LNCaP clone FGC (cell line): Measurements from ENCODE around the gene RBL2.

Experiments
- DNase-seq: peaks from one replicate; pipeline ENCODE4 v3.0.0-alpha.2; 2011; ENCODE audit warnings: low read depth
- H3K4me3 ChIP-seq: 2 replicates; pipeline ENCODE4 v1.5.1; 2011; ENCODE audit warnings: mild to moderate bottlenecking, low read depth, low read length, control low read depth
- CTCF ChIP-seq: IDR thresholded peaks from 2 replicates; pipeline ENCODE4 v1.5.1; 2012; ENCODE audit warnings: mild to moderate bottlenecking; ENCODE audit not compliant: control insufficient read depth, insufficient read depth; ENCODE audit errors: extremely low read depth

Gene RBL2

GRCh38 chr16:53492503-53492902 lies 58.2 kb downstream of the RBL2 start:
- no peak for DNase-seq
- no peak for TF ChIP-seq CTCF
- no peak overlapping the region for H3K4me3 ChIP-seq

- no peak for DNase-seq
- H3K4me3 ChIP-seq, result no peak overlapping the region
- TF ChIP-seq CTCF, result no peak
Measured at GRCh38 chr16:53494636-53495035, 60.4 kb downstream of the RBL2 start.

GRCh38 chr16:53495325-53495724 lies 61.1 kb downstream of the RBL2 start:
- DNase-seq, result no peak
- TF ChIP-seq CTCF, result peak; percentile 28
- H3K4me3 ChIP-seq, result no peak overlapping the region

- no peak overlapping the region for H3K4me3 ChIP-seq
- TF ChIP-seq CTCF, result no peak
- no peak for DNase-seq
Measured at GRCh38 chr16:53498984-53499383, 64.7 kb downstream of the RBL2 start.

- no peak for TF ChIP-seq CTCF
- H3K4me3 ChIP-seq, result peak overlapping the region; percentile 81
- DNase-seq, result no peak
Measured at GRCh38 chr16:53501216-53501859, 67.1 kb downstream of the RBL2 start.

- TF ChIP-seq CTCF, result no peak
- H3K4me3 ChIP-seq, result peak within 1 kb of the TSS; percentile 81
- DNase-seq, result no peak
Measured at GRCh38 chr16:53502331-53503269, 68.3 kb downstream of the RBL2 start, which contains the start of gene AKTIP. Gene AKTIP (minus strand): TSS chr16:53503209. CDS start chr16:53500259, 2,950 bp downstream.
